SK-N-MC (cell line): ENCODE data around the gene AFF1.

Experiments used
- DNase-seq: peaks from one replicate; pipeline ENCODE4 v3.0.0-alpha.2; 2011; ENCODE audit warnings: low read depth, low spot score
- H3K27ac ChIP-seq: fragments of 200-600 bp; sonication (generic); 2 replicates; pipeline ENCODE4 v1.5.1; 2016; ENCODE audit warnings: mixed run types
- H3K36me3 ChIP-seq: fragments of 200-600 bp; sonication (generic); 2 replicates; pipeline ENCODE4 v1.6.1; 2017; ENCODE audit warnings: antibody characterized with exemption, low read length, mixed read lengths; ENCODE audit not compliant: insufficient read depth
- H3K4me3 ChIP-seq: fragments of 200-600 bp; sonication (generic); 2 replicates; pipeline ENCODE4 v1.5.1; 2016
- H3K9ac ChIP-seq: fragments of 200-600 bp; sonication (generic); 2 replicates; pipeline ENCODE4 v1.8.0; 2017; ENCODE audit warnings: mixed run types, mixed read lengths; ENCODE audit not compliant: insufficient read length
- H3K9me3 ChIP-seq: fragments of 200-600 bp; sonication (generic); 2 replicates; pipeline ENCODE4 v1.6.1; 2017; ENCODE audit warnings: low read depth, mild to moderate bottlenecking, antibody characterized with exemption, low read length, moderate library complexity, mixed read lengths
- EZH2 ChIP-seq: fragments of 200-600 bp; sonication (generic); IDR thresholded peaks from one replicate; pipeline ENCODE4 v1.6.1; 2017; ENCODE audit warnings: antibody characterized with exemption
- FOXP2 ChIP-seq: optimal IDR thresholded peaks from 2 replicates; pipeline ENCODE3; 2011; ENCODE audit warnings: mild to moderate bottlenecking, moderate library complexity; ENCODE audit not compliant: insufficient read depth; ENCODE audit errors: extremely low read length, control extremely low read depth
- POLR2AphosphoS5 ChIP-seq: IDR thresholded peaks from 2 replicates; pipeline ENCODE4 v1.6.1; 2012; ENCODE audit warnings: mild to moderate bottlenecking, low read depth, low read length, borderline replicate concordance

AFF1 gene

DNA sequence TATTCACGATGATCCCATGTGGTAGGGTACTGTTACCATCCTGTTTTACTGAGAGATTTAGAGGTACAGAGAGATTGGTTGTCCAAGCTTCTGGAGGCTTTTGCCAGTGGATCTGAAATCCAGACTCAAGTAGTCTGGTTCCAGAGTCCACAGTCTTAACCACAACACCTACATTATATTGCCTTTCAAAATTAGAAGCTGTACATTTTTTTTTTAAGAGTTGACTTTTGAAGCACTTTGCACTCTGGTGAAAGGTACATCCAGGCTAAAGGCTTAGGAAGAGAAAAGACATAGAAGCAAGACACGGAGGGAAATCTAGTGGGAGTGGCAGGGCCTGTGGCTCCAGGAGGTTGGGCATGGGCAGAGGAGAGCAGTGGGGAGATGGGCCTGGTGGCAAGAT is 122.1 kb downstream of the AFF1 start:
- H3K9ac ChIP-seq: no peak overlapping the region
- no peak for DNase-seq
- TF ChIP-seq FOXP2: no peak
- TF ChIP-seq POLR2AphosphoS5: no peak
- TF ChIP-seq EZH2: no peak

DNA sequence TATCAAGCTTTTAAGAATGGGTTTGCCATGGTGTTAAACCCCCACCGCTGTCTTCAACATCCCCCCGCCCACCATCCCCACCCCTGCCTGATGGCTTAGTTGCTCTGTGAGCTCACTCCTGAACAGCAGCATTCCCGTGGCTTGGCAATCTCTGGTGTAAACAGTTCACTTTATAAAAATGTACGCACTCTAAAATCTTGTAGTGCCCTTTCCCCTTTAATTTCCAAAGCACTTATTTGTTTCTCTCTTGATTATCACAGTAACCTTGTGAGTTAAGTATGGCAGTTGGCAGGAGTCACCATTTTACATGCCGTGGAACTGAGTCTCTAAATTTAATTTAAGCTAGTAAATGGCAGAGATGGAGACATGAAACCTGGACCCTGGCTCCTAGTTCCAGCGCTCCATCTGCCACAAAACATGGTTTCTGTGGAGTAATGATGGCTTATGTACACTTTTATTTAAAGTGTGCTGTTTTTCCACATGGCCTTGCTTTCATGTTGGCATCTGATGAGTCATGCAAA is 123.1 kb downstream of the AFF1 start:
- no peak overlapping the region for H3K27ac ChIP-seq
- TF ChIP-seq EZH2 (no peak), POLR2AphosphoS5 (no peak), FOXP2 (no peak)
- no peaks in the 10 kb centered on the region for H3K9me3 ChIP-seq
- H3K36me3 ChIP-seq: peaks cover 3% of the 10 kb centered on the region; the same call in 1 of the 2 replicates
- no peak overlapping the region for H3K4me3 ChIP-seq
- no peak for DNase-seq
- no peak overlapping the region for H3K9ac ChIP-seq

More for the DNA sequence above, 122.1 kb downstream of the AFF1 start:
- Histone ChIP-seq H3K9me3 (no peaks in the 10 kb centered on the region), H3K4me3 (no peak overlapping the region), H3K27ac (no peak overlapping the region), H3K36me3 (peaks cover 3% of the 10 kb centered on the region; the same call in 1 of the 2 replicates)

DNA sequence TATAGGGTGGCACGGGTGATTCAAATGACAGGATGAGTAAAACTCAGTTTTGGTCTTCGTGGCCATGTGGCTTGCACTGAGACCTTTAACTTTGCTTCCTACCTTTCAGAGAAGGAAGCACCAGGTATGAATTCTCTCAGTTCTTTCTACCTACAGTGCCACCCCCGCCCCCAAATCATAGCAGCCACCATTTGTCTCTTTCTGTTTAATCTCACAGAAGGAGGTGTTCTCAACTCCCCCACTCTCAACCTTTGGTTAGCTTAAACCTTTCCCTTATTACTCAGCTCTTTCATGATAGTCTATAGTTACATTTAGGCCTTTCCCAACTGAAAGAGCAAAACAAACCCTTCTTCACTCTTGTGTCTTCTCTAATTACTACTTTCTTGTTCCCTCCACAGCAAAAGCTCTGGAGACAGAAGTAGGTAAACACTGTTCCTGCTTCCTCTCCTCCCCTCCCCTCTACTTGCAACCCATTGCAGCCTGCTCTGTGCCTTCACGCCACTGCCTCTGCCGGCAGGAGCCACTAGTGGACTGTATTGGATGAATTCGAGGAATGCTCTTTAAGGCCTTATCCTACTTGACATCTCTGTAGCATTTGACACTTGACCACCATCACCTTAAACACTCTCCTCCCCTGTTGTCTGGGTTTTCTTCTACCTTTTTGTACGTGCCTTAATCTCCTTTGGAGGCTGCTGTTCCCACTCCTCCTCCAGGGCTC is 123.7 kb downstream of the AFF1 start:
- H3K9ac ChIP-seq: no peak overlapping the region
- H3K36me3 ChIP-seq: peaks cover 3% of the 10 kb centered on the region; the same call in 1 of the 2 replicates
- DNase-seq: no peak
- H3K27ac ChIP-seq: no peak overlapping the region
- no peak overlapping the region for H3K4me3 ChIP-seq
- TF ChIP-seq FOXP2 (no peak), POLR2AphosphoS5 (no peak), EZH2 (no peak)
- no peaks in the 10 kb centered on the region for H3K9me3 ChIP-seq

DNA sequence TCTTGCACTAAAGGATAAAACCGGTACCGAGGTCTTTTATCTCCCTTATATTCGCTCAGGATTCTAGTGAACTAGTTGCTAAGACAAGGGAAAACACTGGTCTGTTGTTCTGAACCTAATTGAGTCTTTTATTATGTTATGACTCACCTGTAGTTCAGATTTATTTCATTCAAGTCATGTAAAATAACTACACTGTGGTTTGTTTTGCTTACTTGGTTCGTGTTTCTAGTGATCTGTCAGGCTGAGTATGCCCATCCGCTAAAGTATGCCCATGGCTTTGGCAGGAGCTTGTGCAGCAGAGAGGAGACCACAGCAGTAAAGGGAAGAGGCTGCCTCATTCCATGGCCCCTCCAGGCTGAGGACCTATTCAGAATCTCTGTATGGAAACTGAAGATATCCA is 126.1 kb downstream of the AFF1 start:
- Histone ChIP-seq H3K36me3 (peaks cover 11% of the 10 kb centered on the region), H3K9me3 (no peaks in the 10 kb centered on the region), H3K9ac (no peak overlapping the region), H3K4me3 (no peak overlapping the region), H3K27ac (no peak overlapping the region)
- DNase-seq: no peak
- TF ChIP-seq FOXP2 (no peak), EZH2 (no peak), POLR2AphosphoS5 (no peak)

DNA sequence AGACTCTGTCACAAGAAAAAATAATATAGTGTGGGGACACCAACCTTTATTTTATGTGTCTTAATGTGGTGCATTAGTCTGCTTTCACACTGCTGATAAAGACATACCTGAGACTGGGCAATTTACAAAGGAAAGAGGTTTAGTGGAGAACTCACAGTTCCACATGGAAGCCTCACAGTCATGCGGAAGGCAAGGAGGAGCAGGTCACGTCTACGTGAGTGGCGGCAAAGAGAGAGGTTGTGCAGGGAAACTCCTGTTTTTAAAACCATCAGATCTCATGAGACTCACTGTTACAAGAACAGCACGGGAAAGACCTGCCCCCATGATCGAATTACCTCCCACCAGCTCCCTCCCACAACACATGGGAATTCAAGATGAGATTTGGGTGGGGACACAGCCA is 130.2 kb downstream of the AFF1 start:
- Histone ChIP-seq H3K36me3 (peaks cover 11% of the 10 kb centered on the region), H3K4me3 (no peak overlapping the region), H3K9me3 (no peaks in the 10 kb centered on the region), H3K9ac (no peak overlapping the region), H3K27ac (no peak overlapping the region)
- DNase-seq: no peak
- TF ChIP-seq EZH2 (no peak), POLR2AphosphoS5 (no peak), FOXP2 (no peak)

DNA sequence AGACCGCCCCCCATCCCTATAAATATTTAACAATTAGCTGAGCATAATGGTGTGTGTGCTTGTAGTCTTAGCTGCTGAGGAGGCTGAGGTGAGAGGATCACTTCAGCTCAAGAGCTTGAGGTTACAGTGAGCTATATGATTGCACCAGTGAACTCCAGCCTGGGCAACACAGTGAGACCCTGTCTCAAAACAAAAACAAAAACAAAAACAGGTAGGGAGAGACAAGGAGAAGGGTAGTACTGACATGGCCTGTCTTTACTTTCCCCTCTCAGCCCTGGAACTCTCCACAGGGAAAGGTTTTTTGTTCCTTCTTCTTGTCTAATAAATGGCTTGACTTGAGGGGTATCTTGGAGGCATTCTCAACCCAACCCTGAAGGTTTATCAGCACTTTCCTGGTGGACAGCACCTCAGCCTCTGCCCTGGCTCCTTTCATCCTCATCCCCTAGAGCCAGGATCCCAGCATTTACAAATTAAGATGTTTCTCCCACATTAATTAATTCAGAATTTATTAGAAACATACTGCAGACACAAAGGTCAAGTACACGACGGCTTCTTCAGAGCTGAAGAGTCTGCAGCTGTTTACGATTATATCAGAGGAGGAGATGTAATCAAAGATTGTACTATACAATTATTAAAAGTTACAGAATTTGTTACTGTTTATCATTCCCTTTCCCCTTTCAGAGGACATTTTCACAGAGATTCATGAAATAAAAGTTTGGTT is 131.8 kb downstream of the AFF1 start:
- Histone ChIP-seq H3K4me3 (peak overlapping the region; percentile 76), H3K9ac (no peak overlapping the region), H3K9me3 (no peaks in the 10 kb centered on the region), H3K27ac (peak overlapping the region; percentile 87), H3K36me3 (peaks cover 8% of the 10 kb centered on the region; the same call in 1 of the 2 replicates)
- DNase-seq: no peak
- TF ChIP-seq EZH2 (no peak), POLR2AphosphoS5 (no peak), FOXP2 (no peak)

DNA sequence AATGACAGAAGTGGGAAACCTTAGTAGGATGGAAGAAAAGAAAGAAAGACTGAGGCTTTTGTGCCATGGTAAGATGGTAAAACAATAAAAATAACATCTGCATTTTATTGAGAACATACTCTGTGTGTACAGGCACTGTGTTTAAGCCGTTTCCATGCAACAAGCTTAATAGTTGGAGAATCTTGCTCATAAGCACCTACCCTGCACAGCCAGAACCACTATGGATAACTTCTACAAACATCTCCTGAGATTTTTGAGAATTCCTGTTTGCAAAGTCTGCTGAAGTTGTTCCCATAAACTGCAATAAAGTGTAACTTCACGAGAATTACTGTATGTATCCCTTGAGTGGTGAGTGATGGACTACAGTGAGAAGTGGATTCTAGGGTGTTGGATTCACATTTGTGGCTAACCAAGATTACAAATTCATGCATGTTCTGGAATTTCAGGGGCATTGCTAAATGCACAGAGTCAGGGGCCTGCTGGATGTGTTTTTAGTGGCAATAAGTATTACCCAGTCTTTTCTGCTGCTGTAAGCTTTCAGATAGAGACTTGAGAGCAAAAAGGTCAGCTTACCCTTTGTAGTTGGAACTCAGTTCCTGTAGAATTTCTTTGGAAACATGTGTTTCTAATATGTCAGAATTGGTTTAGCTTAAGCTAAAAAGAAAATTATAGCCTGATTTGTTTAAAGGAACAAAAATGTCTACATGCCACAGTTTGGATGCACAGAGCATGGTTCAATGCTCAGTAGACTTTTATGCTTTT is 132.5 kb downstream of the AFF1 start:
- Histone ChIP-seq H3K9ac (no peak overlapping the region), H3K9me3 (no peaks in the 10 kb centered on the region), H3K27ac (peak overlapping the region; percentile 87), H3K36me3 (peaks cover 8% of the 10 kb centered on the region; the same call in 1 of the 2 replicates), H3K4me3 (peak overlapping the region; percentile 76)
- no peak for DNase-seq
- TF ChIP-seq EZH2: no peak
- TF ChIP-seq FOXP2: no peak
- no peak for TF ChIP-seq POLR2AphosphoS5

DNA sequence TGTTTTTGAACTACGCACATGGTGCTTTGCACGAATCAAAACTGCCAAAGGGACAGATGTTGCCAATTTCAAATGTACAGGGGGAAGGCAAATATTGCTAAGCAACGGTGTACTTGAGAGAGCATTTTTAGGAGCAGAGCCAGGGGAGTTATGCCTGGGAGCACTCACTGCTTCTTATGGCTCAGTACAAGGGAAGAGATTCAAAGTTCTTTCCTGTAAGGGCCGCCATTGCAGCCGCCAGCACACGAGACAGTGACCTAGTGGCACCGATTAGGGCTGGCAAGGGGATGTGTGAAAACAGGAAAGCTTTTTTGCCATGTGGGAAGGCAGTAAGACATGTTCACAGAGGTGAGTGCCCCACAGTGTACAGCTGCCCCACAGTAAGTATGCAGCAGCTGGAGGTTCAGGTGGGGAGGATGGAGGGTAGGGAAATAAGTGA is 133.8 kb downstream of the AFF1 start:
- peaks cover 7% of the 10 kb centered on the region; the same call in 1 of the 2 replicates for H3K36me3 ChIP-seq
- no peak for TF ChIP-seq POLR2AphosphoS5
- no peak for TF ChIP-seq FOXP2
- TF ChIP-seq EZH2: no peak
- H3K9ac ChIP-seq: peak overlapping the region; percentile 54
- H3K4me3 ChIP-seq: peak overlapping the region; percentile 76
- peak; percentile 83 for DNase-seq
- no peaks in the 10 kb centered on the region for H3K9me3 ChIP-seq
- peak overlapping the region; percentile 87 for H3K27ac ChIP-seq
